Peyer's patch (tissue), 4 donors: ENCODE data around the gene PRKCH. TPM values are rescaled to one million over a fixed set of nuclear protein-coding genes. Genes with fewer than 3 reads are reported as not detected.

Experiments
- DNase-seq, 3 donors: peaks; one replicate each; pipeline ENCODE4 v3.0.0-alpha.2; 2017 to 2019
- H3K27ac ChIP-seq, 4 donors: fragments of 200-600 bp; sonication (generic); one replicate each; pipeline ENCODE4 v1.5.1; 2016 to 2019
- H3K27me3 ChIP-seq, 2 donors: fragments of 200-600 bp; sonication (generic); one replicate each; pipeline ENCODE4 v1.5.1; 2019
- H3K36me3 ChIP-seq, 3 donors: fragments of 200-600 bp; sonication (generic); one replicate each; pipeline ENCODE4 v1.5.1; 2016 to 2019
- H3K4me1 ChIP-seq, 4 donors: fragments of 200-600 bp; sonication (generic); one replicate each; pipeline ENCODE4 v1.5.1; 2016 to 2019
- H3K4me3 ChIP-seq, 4 donors: fragments of 200-600 bp; sonication (generic); 1 replicate in 3 of 4; 2 replicates in 1 of 4; pipeline ENCODE4 v1.5.1; 2016 to 2019; ENCODE audit warnings: mild to moderate bottlenecking in 1 of 4
- H3K9me3 ChIP-seq, 4 donors: fragments of 200-600 bp; sonication (generic); one replicate each; pipeline ENCODE4 v1.5.1; 2016 to 2019; ENCODE audit warnings: mild to moderate bottlenecking in 1 of 4
- POLR2A ChIP-seq, 2 donors: fragments of 450-650 bp; IDR thresholded peaks; one replicate each; pipeline ENCODE4 v1.5.1; 2017; ENCODE audit warnings: antibody characterized with exemption in 2 of 2, mild to moderate bottlenecking in 2 of 2, moderate library complexity in 2 of 2
- total RNA-seq, 4 donors: library from RNA; depleted of rRNA; stranded (reverse); fragments of >200 nt; gene quantifications; one replicate each; pipeline ENCODE4 v1.1.0, GENCODE V29; 2016
- TF ChIP-seq, protein P1 (sequence below), 6 experiments: fragments of 450-650 bp in 4 of 6; fragments of 200-600 bp in 2 of 6; sonication (generic) in 1 of 6; IDR thresholded peaks; one replicate each; pipeline ENCODE4 v1.5.1; 2017 to 2019; ENCODE audit warnings: antibody characterized with exemption in 6 of 6, mild to moderate bottlenecking in 3 of 6, moderate library complexity in 1 of 6

PRKCH gene
- total RNA-seq, 4 donors from 2014 or later = 32.5 to 64.2 (median 53.0) TPM

DNA sequence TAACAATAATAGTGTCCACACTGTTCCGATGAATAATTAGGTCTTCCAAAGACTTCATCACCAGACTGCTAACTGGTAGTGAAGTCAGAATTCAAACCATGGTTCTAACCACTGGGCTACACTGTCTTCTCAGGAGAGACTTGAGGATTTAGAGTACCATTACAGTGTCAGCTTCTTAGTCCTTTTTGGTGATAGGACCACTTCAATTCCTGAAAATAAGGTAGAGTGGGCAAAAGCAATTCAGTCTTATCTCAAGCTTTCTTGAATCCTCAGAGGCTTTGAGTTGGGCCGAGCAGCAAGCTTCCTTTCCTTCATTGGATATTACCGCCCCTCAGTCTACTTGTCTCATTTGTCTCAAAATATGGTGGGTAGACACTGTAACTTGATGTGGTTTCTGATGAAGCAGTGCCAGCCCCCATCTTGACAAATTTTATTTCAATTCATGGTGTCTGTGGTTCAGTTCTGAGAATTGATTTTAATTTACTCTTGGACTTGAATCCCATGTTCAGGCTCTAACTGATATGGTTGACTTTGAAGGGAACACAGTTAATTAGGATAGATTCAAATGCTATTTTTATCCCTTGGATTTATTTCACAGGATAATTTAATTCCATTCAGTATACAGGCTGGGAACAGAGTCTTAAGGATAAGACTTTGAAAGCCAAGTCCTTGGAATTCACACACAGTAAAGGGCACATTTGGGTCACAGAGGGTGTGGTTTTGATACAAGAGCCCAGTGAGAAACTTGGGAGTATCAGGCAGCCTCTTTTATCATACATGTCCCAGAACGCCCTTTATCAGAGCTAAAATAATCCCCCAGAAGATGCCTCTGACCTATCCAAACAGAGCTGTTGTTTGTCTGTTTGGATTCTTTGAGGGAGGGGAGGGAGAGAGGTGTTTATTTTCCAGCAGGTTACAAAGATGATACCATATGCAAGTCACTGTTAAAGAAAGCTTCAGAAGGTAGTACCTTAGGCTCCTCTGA is 167.3 kb downstream of the PRKCH start:
- H3K27ac ChIP-seq = peak overlapping the region in 2 of 4 donors; percentile 23 to 33
- H3K4me1 ChIP-seq = peaks cover 0 to 3% (median 0%) of the 10 kb centered on the region in 4 donors
- no peaks in the 10 kb centered on the region for H3K9me3 ChIP-seq

DNA sequence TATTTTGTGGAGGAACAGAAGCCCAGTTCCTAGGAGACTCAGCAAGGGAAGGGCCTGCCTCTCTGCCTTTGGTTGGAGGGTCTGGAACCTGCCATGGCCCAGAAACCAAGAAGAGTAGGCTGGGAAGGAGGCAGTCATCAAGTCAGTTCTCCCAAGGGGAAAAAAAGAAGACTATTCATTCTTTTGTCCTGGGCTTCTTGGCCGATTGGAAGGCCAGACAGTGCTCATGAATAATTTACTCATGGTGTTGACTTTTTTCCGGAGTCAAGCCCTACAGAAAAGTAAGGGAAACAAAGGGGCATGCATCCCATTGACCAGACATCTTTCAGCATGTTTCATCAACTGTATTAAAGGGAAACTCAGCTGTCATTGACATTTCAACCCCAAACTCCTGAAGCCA is 168.1 kb downstream of the PRKCH start:
- Histone ChIP-seq H3K36me3 (no peaks in the 10 kb centered on the region), H3K27ac (no peak overlapping the region), H3K27me3 (no peaks in the 10 kb centered on the region), H3K4me3 (no peak overlapping the region), H3K4me1 (peaks cover 0 to 3% (median 0%) of the 10 kb centered on the region in 4 donors), H3K9me3 (no peaks in the 10 kb centered on the region)
- DNase-seq = no peak
- TF ChIP-seq, protein P1, sequence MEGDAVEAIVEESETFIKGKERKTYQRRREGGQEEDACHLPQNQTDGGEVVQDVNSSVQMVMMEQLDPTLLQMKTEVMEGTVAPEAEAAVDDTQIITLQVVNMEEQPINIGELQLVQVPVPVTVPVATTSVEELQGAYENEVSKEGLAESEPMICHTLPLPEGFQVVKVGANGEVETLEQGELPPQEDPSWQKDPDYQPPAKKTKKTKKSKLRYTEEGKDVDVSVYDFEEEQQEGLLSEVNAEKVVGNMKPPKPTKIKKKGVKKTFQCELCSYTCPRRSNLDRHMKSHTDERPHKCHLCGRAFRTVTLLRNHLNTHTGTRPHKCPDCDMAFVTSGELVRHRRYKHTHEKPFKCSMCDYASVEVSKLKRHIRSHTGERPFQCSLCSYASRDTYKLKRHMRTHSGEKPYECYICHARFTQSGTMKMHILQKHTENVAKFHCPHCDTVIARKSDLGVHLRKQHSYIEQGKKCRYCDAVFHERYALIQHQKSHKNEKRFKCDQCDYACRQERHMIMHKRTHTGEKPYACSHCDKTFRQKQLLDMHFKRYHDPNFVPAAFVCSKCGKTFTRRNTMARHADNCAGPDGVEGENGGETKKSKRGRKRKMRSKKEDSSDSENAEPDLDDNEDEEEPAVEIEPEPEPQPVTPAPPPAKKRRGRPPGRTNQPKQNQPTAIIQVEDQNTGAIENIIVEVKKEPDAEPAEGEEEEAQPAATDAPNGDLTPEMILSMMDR (IDR thresholded peaks at IDR 0.05) = no peak
- TF ChIP-seq POLR2A (IDR thresholded peaks at IDR 0.05) = no peak

More for the DNA sequence above, 167.3 kb downstream of the PRKCH start:
- Histone ChIP-seq H3K27me3 (no peaks in the 10 kb centered on the region), H3K4me3 (no peak overlapping the region), H3K36me3 (no peaks in the 10 kb centered on the region)
- TF ChIP-seq, protein P1 (IDR thresholded peaks at IDR 0.05) = no peak
- no peak for TF ChIP-seq POLR2A (IDR thresholded peaks at IDR 0.05)
- no peak for DNase-seq

DNA sequence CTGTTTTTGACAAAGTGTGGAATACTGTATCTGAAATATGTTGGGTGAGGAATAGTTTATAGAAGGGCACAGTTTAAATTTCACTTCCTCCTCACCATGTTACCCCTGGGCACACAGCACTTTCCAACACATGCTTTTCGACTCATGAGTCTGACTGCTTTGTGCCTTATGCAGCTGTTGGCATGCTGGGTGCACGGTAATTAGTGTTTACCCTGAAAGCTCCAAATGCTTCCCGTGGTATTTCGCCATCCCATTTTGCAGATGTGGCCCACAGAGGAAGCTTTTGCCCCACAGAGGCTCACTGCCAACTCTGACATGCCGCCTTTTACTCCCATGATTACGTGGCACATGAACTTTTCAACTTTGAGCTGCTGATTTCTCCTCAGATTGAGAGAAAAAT is 168.6 kb downstream of the PRKCH start:
- H3K36me3 ChIP-seq = no peaks in the 10 kb centered on the region
- TF ChIP-seq, protein P1 (IDR thresholded peaks at IDR 0.05) = no peak
- no peak for TF ChIP-seq POLR2A (IDR thresholded peaks at IDR 0.05)
- no peaks in the 10 kb centered on the region for H3K27me3 ChIP-seq
- no peak overlapping the region for H3K27ac ChIP-seq
- no peaks in the 10 kb centered on the region for H3K9me3 ChIP-seq
- H3K4me3 ChIP-seq = no peak overlapping the region
- DNase-seq = no peak
- H3K4me1 ChIP-seq = peaks cover 0 to 3% (median 0%) of the 10 kb centered on the region in 4 donors

DNA sequence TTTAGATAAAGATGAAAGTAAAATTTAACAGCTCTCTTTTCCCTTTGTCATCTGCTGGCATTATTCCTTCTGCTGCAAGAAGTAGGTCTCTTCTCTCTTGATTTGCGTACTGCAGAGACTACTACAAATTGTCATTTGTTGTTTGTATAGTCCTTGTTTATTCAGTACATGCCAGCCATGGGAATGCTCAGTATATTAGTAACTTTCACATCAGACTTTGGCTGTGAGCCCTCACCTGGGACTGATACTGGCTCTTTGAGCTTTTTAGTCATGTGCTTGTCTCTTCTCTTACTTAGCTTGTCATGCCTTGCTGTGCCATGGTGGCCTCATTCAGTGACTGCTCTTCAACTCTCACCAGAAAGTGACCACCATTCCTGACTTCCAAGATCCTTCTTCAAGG is 169.8 kb downstream of the PRKCH start:
- DNase-seq = no peak
- H3K4me3 ChIP-seq = no peak overlapping the region
- no peaks in the 10 kb centered on the region for H3K27me3 ChIP-seq
- no peaks in the 10 kb centered on the region for H3K36me3 ChIP-seq
- H3K4me1 ChIP-seq = peaks cover 0 to 3% (median 0%) of the 10 kb centered on the region in 4 donors
- H3K27ac ChIP-seq = no peak overlapping the region
- no peaks in the 10 kb centered on the region for H3K9me3 ChIP-seq
- TF ChIP-seq POLR2A (IDR thresholded peaks at IDR 0.05) = no peak
- TF ChIP-seq, protein P1 (IDR thresholded peaks at IDR 0.05) = no peak

DNA sequence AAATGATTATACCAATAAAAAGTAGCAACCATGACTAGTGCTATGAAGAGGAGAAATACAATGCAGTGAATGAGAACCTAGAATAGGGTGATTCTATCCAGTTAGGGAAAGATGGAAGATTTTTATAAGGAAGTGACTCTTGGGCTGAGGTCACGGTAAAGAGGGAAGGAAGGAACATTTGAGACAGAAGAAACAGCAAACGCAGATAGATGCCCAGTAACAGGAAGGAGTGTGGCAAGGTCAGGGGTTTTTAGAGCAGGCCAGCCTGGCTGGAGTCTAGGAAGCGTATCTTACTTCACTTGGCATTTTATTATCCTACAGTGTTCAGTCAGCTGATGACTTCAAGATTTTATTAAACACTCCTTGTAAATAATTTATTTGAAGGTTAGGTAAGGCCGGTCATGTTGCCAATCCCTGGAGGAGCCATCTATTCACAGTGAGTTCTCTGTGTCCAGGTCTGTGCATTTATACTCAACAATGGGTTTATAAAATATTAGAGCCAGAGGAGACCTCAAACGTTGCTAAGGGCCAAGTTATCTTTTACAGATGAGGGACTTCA is 170.6 kb downstream of the PRKCH start:
- Histone ChIP-seq H3K27ac (no peak overlapping the region), H3K36me3 (no peaks in the 10 kb centered on the region), H3K27me3 (no peaks in the 10 kb centered on the region), H3K4me3 (no peak overlapping the region), H3K9me3 (no peaks in the 10 kb centered on the region), H3K4me1 (peaks cover 0 to 3% (median 0%) of the 10 kb centered on the region in 4 donors)
- no peak for DNase-seq
- TF ChIP-seq POLR2A (IDR thresholded peaks at IDR 0.05) = no peak
- TF ChIP-seq, protein P1 (IDR thresholded peaks at IDR 0.05) = no peak
